NCI-H187 (cell line): ENCODE measurements around the gene ADAM15.

Experiments used
- DNase-seq, 2 experiments: peaks; one replicate each; lab custom pipeline; 2025; lab: John Stamatoyannopoulos, UW

ADAM15 gene

GRCh38 chr1:155050560-155051341 lies at the start of gene ADAM15:
Gene ADAM15, plus strand, starts transcription at chr1:155051316. Its CDS starts 71 bp downstream, at chr1:155051387.
- DNase-seq: peak; percentile 70 to 87

GRCh38 chr1:155001425-155001674 lies 49.8 kb upstream of the ADAM15 start:
- DNase-seq: no peak

- peak; percentile 99 to 100 for DNase-seq
Measured at GRCh38 chr1:155001675-155002463, 49.2 kb upstream of the ADAM15 start.

- DNase-seq: peak in 1 of 2 experiments; percentile 89
Measured at GRCh38 chr1:155002464-155003226, 48.5 kb upstream of the ADAM15 start, which contains the start of gene ZBTB7B. Gene ZBTB7B, plus strand, starts transcription at chr1:155002802. Its CDS starts 11,859 bp downstream, at chr1:155014661.

- DNase-seq: no peak
Measured at GRCh38 chr1:155003227-155003765, 47.8 kb upstream of the ADAM15 start.

GRCh38 chr1:155003766-155004351 lies 47.3 kb upstream of the ADAM15 start:
- no peak for DNase-seq

- no peak for DNase-seq
Measured at GRCh38 chr1:155004352-155005075, 46.6 kb upstream of the ADAM15 start.

GRCh38 chr1:155005076-155006011 lies 45.8 kb upstream of the ADAM15 start:
- DNase-seq: no peak

GRCh38 chr1:155006601-155007101 lies 44.5 kb upstream of the ADAM15 start:
- DNase-seq: no peak

- DNase-seq: no peak
Measured at GRCh38 chr1:155007251-155007828, 43.8 kb upstream of the ADAM15 start.

- DNase-seq: no peak
Measured at GRCh38 chr1:155008015-155008941, 42.8 kb upstream of the ADAM15 start.

GRCh38 chr1:155009221-155009711 lies 41.9 kb upstream of the ADAM15 start:
- no peak for DNase-seq

- no peak for DNase-seq
Measured at GRCh38 chr1:155009742-155010141, 41.4 kb upstream of the ADAM15 start.

GRCh38 chr1:155010211-155010918 lies 40.8 kb upstream of the ADAM15 start:
- no peak for DNase-seq

- no peak for DNase-seq
Measured at GRCh38 chr1:155011004-155011416, 40.1 kb upstream of the ADAM15 start.

GRCh38 chr1:155011437-155012025 lies 39.6 kb upstream of the ADAM15 start:
- DNase-seq: no peak

- peak; percentile 90 to 96 for DNase-seq
Measured at GRCh38 chr1:155012026-155012546, 39.0 kb upstream of the ADAM15 start.
